GM10248 (cell line): ENCODE measurements around the gene SMAD3.

Experiments used
- CTCF ChIA-PET: fragments of 300-600 bp; sonication (Branson Sonifier 250); formaldehyde crosslinking; extraction: SDS; loops from one replicate; lab custom pipeline; 2021; ENCODE audit warnings: antibody characterized with exemption; lab: Yijun Ruan, JAX
- POLR2A ChIA-PET: fragments of 350-650 bp; sonication (Branson Sonifier 250); formaldehyde crosslinking; extraction: SDS; loops from one replicate; lab custom pipeline; 2020; ENCODE audit warnings: antibody characterized with exemption; lab: Yijun Ruan, JAX
- DNase-seq: peaks from one replicate; pipeline ENCODE4 v3.0.0; 2012; ENCODE audit errors: extremely low spot score
- TF ChIP-seq, protein P1 (sequence below): IDR thresholded peaks from 2 replicates; pipeline ENCODE4 v1.5.1; 2012; ENCODE audit warnings: mild to moderate bottlenecking, low read depth; ENCODE audit errors: extremely low read depth, missing control alignments, control extremely low read depth

SMAD3 gene

DNA sequence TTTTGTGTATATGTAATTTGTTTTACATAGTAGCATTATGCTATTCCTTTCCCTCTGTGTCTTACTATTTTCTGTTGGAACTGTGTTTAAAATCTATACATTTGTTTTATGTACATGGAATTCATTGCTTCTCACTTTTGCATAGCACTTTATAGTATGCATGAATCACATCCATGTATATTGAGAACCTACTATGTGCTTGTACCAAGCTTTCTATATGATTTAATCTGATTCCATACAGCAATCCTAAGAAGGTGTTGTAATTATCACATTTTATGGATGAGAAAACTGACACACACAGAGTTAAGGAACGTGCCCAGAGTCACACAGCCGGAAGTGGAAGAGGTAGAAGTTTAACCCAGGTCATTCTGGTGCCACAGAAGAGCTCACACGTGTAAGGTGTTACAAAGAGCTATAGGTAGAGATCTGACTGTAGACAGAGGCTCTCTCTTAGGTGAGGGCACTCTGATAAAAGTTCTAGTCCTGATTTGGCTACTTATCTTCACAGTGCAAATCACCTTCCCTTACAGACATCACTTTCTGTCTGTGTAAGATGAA is 3.5 kb upstream of the SMAD3 start:
- ChIA-PET CTCF (interaction anchor here (0.6 to 1.7 kb wide), 2 partner anchors 13 to 168 kb away, joined by 3 to 4 read pairs; no protein-coding TSS in a partner anchor), POLR2A (no interaction called here)
- TF ChIP-seq, protein P1, sequence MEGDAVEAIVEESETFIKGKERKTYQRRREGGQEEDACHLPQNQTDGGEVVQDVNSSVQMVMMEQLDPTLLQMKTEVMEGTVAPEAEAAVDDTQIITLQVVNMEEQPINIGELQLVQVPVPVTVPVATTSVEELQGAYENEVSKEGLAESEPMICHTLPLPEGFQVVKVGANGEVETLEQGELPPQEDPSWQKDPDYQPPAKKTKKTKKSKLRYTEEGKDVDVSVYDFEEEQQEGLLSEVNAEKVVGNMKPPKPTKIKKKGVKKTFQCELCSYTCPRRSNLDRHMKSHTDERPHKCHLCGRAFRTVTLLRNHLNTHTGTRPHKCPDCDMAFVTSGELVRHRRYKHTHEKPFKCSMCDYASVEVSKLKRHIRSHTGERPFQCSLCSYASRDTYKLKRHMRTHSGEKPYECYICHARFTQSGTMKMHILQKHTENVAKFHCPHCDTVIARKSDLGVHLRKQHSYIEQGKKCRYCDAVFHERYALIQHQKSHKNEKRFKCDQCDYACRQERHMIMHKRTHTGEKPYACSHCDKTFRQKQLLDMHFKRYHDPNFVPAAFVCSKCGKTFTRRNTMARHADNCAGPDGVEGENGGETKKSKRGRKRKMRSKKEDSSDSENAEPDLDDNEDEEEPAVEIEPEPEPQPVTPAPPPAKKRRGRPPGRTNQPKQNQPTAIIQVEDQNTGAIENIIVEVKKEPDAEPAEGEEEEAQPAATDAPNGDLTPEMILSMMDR = no peak
- DNase-seq = no peak

DNA sequence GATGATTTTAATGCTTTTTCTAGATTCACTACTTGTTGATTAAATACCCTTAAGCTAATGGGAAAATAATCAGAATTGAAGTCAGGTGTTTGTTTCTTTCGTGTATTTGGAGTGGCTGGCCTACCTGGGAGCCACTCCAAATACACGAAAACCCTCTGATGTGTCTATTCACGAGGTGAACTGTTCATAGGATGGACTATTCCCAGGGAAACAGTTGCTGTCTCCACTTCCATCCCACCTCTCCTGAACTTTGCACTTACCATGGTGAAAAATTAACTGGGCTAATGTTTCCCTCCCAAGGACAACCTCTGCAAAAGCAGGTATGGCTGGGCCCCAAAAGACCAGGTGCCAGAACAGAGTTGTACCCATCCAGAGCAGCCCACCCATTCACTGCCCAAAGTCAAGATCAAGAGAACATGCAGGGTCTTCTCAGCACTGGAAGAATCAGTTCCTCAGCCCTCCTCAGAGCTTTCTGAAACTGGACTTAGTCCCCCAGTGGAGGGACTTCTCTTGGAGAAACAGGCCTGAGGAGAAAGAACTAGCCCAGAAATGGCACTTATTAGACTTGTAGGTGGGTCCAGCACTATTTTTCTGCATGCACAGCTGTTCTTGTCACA is 2.9 kb upstream of the SMAD3 start:
- TF ChIP-seq, protein P1 = no peak
- ChIA-PET POLR2A (no interaction called here), CTCF (interaction anchor here (1.7 kb wide), 1 partner anchor 13 kb away, joined by 4 read pairs; no protein-coding TSS in a partner anchor)
- no peak for DNase-seq

DNA sequence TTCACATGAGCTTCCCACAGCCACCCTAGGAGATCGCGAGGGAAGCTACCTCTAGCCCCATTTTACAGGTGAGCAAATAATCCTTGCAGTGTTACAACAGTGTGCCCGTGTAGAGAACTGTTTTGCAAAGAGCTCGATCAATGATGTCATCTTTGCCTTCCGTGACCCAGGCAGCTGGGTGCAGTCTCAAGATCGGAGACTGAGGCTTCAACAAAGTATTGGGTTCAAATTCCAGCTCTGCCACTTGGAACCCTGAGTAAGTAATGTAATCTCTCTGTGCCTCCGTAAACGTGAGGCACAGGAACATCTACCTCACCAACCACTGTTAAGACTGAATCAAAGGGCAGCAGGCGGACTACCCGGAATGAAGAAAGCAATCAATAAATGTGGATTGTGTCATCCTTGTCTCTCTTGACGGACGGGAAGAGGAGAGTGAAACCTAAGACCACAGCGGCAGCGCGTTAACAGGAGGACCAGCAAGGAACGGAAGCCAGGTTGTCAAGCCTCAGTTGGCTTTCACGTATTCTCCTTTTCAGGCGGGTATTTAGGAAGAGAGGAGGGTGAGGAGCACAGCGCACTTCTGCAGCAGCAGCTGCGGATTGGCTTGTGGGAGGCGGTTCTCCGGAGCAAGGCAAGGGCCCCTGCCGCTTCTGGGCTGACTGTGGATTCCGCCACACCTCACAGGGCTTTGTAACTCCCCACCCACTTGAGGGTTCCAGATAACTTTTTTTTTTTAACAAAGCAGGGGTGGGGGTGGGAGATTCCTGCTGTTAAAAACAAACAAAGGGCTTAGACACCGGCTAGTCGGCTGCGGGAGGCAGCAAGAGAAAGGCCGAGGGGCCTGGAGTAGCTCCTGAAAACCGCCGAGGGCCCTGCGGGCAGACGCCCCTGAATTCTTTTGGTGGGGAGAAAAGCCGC is 1.5 kb upstream of the SMAD3 start:
- ChIA-PET CTCF (interaction anchor here (0.9 to 1.6 kb wide), 2 partner anchors 15 to 17 kb away, joined by 3 to 9 read pairs; no protein-coding TSS in a partner anchor), POLR2A (no interaction called here)
- no peak for DNase-seq
- TF ChIP-seq, protein P1 = no peak

DNA sequence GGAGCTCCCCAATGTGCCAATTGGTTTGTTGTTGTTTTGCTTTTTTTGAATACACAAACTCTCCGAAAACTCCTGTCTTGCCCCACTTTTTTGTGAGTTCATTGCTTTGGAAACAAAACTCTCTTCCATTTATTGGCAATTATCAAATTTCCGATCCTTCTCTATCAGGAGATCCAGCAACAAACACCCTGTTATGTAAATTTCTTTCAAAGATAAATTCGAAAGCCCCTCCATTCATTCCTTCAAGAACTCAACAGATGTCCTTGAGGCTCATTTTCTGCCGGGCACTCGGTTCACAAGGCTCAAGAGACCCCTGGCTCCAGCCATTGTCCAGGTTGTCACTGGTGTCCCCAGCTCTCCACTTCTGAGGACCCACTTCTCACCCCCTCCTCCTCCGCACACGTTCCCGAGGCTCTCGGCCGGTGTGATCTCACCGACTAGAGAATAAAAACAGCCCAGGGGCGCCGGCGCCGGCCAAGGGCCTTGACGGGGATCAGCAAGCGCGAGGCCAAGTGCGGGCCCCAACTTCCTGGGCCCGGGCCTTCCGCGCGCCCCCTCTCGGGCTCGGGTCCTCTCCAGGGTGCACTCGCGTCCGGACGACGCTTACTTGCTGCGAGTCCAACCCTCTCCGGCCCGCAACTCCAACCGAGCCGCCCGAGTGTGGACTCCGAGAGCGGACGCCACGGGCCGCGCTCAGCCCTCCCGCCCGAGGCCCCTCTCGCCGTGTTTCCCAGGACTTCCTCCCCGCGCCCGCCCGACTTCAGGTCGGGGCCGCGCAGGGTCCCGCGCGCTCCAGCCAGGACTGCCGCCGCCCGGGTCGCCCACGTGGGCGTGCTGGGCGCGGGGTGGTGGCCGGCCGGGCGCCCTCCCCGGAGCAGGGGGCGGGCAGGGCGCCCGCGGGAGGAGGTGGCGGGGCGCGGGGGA is 533 bp upstream of the SMAD3 start:
- TF ChIP-seq, protein P1 = no peak
- CTCF ChIA-PET = interaction anchor here (1.0 to 1.9 kb wide), 4 partner anchors 16 to 118 kb away, joined by 3 to 9 read pairs (median 6); no protein-coding TSS in a partner anchor
- peak; percentile 63 for DNase-seq
- POLR2A ChIA-PET = no interaction called here

DNA sequence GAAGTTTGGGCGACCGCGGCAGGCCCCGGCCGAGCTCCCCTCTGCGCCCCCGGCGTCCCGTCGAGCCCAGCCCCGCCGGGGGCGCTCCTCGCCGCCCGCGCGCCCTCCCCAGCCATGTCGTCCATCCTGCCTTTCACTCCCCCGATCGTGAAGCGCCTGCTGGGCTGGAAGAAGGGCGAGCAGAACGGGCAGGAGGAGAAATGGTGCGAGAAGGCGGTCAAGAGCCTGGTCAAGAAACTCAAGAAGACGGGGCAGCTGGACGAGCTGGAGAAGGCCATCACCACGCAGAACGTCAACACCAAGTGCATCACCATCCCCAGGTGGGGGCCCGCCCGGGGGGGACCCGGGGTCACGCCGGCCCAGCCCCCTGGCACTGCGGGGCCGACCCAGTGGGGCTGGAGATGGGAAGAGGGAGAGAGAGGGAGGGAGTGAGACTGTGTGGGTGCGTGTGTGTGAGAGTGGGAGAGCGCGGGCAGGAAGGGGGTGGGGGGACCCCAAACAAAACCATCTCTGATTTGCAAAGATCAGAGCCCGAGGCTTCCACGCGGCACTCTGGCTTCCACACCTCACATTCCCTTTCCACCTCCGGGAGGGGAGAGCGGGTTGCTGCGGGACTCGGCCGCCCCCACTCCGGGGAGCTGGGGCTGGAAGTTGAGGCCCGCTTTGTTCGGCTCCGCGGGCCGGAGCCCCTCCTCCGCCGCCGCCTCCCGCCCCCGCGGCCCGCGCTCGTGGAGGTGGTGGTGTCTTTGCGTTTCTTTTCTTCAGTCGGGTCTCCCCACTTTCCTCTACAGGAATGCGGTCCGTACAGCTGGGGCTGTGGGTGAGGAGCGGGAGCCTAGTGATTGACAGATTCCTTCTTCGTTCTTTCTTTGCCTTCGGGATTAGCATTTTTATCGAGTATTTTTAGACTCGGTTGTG is 898 bp downstream of the SMAD3 start:
- TF ChIP-seq, protein P1 = no peak
- ChIA-PET CTCF (interaction anchor here (1.0 to 4.4 kb wide), 5 partner anchors 10 to 120 kb away, joined by 3 to 34 read pairs (median 6); no protein-coding TSS in a partner anchor), POLR2A (interaction anchor here (0.7 to 1.0 kb wide), 3 partner anchors 14 to 35 kb away, joined by 3 to 5 read pairs (median 4); no protein-coding TSS in a partner anchor)
- no peak for DNase-seq
